GM19467 (cell line): ENCODE measurements around the gene ST3GAL6.

Experiments
- ATAC-seq: cut with Tn5 transposase; IDR thresholded peaks from one replicate; pipeline ENCODE4 v1.9.1; 2021; ENCODE audit warnings: mild to moderate bottlenecking, moderate library complexity; ENCODE audit not compliant: unreplicated experiment

Gene ST3GAL6

GRCh38 chr3:98843266-98843959, 80.3 kb downstream of the ST3GAL6 start:
- ATAC-seq: no peak
